Neural crest cell (in vitro differentiated cells): ENCODE data around the gene LMCD1. TPM values are rescaled to one million over a fixed set of nuclear protein-coding genes. Genes with fewer than 3 reads are reported as not detected.

Experiments
- DNase-seq: peaks from one replicate; pipeline ENCODE4 v3.0.0; 2021; ENCODE audit warnings: low read depth, mixed read lengths, low spot score
- H3K27ac Mint-ChIP-seq: one replicate; pipeline ENCODE4 v1.8.0; 2021; ENCODE audit warnings: mild to moderate bottlenecking, mixed read lengths; ENCODE audit not compliant: unreplicated experiment
- H3K27me3 Mint-ChIP-seq: 2 replicates; pipeline ENCODE4 v1.8.0; 2021; ENCODE audit warnings: low read depth, mild to moderate bottlenecking, mixed read lengths
- H3K36me3 Mint-ChIP-seq: 2 replicates; pipeline ENCODE4 v1.8.0; 2021; ENCODE audit warnings: low read depth, mild to moderate bottlenecking, mixed read lengths
- H3K4me1 Mint-ChIP-seq: 2 replicates; pipeline ENCODE4 v1.8.0; 2021; ENCODE audit warnings: mixed read lengths
- H3K4me3 Mint-ChIP-seq: one replicate; pipeline ENCODE4 v1.8.0; 2021; ENCODE audit warnings: mild to moderate bottlenecking, mixed read lengths
- H3K9me3 Mint-ChIP-seq: 2 replicates; pipeline ENCODE4 v1.8.0; 2021; ENCODE audit warnings: mixed read lengths
- CTCF ChIP-seq: fragments of 200-600 bp; sonication (generic); conservative IDR thresholded peaks from 2 replicates; pipeline ENCODE4 v1.5.0; 2021; ENCODE audit warnings: antibody characterized with exemption, mild to moderate bottlenecking
- total RNA-seq: library from RNA; stranded (reverse); gene quantifications from 2 replicates; pipeline ENCODE4 v1.2.1, GENCODE V29; 2021

LMCD1 gene
- total RNA-seq, 1 donor from 2014 or later, result 28.4 TPM

GRCh38 chr3:8536096-8537056, 34.8 kb downstream of the LMCD1 start:
- H3K4me3 Mint-ChIP-seq, result no peak overlapping the region
- H3K36me3 Mint-ChIP-seq, result peaks cover 23% of the 10 kb centered on the region
- TF ChIP-seq CTCF, result no peak
- no peak overlapping the region for H3K27ac Mint-ChIP-seq
- H3K4me1 Mint-ChIP-seq, result peaks cover 30% of the 10 kb centered on the region
- no peaks in the 10 kb centered on the region for H3K27me3 Mint-ChIP-seq
- no peak for DNase-seq
- H3K9me3 Mint-ChIP-seq, result no peaks in the 10 kb centered on the region

- Mint-ChIP-seq H3K4me1 (peaks cover 23% of the 10 kb centered on the region), H3K27ac (no peak overlapping the region), H3K36me3 (peaks cover 25% of the 10 kb centered on the region), H3K4me3 (no peak overlapping the region), H3K9me3 (no peaks in the 10 kb centered on the region), H3K27me3 (no peaks in the 10 kb centered on the region)
- TF ChIP-seq CTCF, result no peak
- DNase-seq, result no peak
Observed at GRCh38 chr3:8537440-8537839, 35.8 kb downstream of the LMCD1 start.

- Mint-ChIP-seq H3K4me1 (peaks cover 21% of the 10 kb centered on the region), H3K36me3 (peaks cover 25% of the 10 kb centered on the region), H3K9me3 (no peaks in the 10 kb centered on the region), H3K27me3 (no peaks in the 10 kb centered on the region), H3K4me3 (no peak overlapping the region), H3K27ac (no peak overlapping the region)
- no peak for DNase-seq
- TF ChIP-seq CTCF, result no peak
Observed at GRCh38 chr3:8538223-8538622, 36.6 kb downstream of the LMCD1 start.

GRCh38 chr3:8538913-8539312, 37.3 kb downstream of the LMCD1 start:
- Mint-ChIP-seq H3K4me3 (no peak overlapping the region), H3K4me1 (peaks cover 21% of the 10 kb centered on the region), H3K27ac (no peak overlapping the region), H3K27me3 (no peaks in the 10 kb centered on the region), H3K9me3 (no peaks in the 10 kb centered on the region), H3K36me3 (peaks cover 24% of the 10 kb centered on the region)
- no peak for DNase-seq
- no peak for TF ChIP-seq CTCF

GRCh38 chr3:8539419-8539818, 37.8 kb downstream of the LMCD1 start:
- Mint-ChIP-seq H3K4me1 (peaks cover 20% of the 10 kb centered on the region), H3K9me3 (no peaks in the 10 kb centered on the region)

More at GRCh38 chr3:8539419-8539818, 37.8 kb downstream of the LMCD1 start:
- TF ChIP-seq CTCF, result no peak
- DNase-seq, result no peak
- H3K4me3 Mint-ChIP-seq, result no peak overlapping the region
- no peaks in the 10 kb centered on the region for H3K27me3 Mint-ChIP-seq
- H3K27ac Mint-ChIP-seq, result no peak overlapping the region
- H3K36me3 Mint-ChIP-seq, result peaks cover 21% of the 10 kb centered on the region
